PFSK-1 (cell line): ENCODE data around the gene HAUS3.

Experiments used
- FOXP2 ChIP-seq: optimal IDR thresholded peaks from 2 replicates; pipeline ENCODE3; 2011; ENCODE audit warnings: borderline replicate concordance, control low read depth, inconsistent platforms; ENCODE audit not compliant: insufficient read depth; ENCODE audit errors: extremely low read length, extremely low read depth
- POLR2AphosphoS5 ChIP-seq: IDR thresholded peaks from 2 replicates; pipeline ENCODE4 v1.6.1; 2012; ENCODE audit warnings: low read depth, mild to moderate bottlenecking, control low read depth, low read length, moderate library complexity
- SIN3A ChIP-seq: IDR thresholded peaks from 2 replicates; pipeline ENCODE4 v1.6.1; 2012; ENCODE audit warnings: mild to moderate bottlenecking, low read length, moderate library complexity, borderline replicate concordance; ENCODE audit not compliant: insufficient read depth
- TAF1 ChIP-seq: IDR thresholded peaks from 2 replicates; pipeline ENCODE4 v1.6.1; 2012; ENCODE audit warnings: low read length, control low read depth, borderline replicate concordance; ENCODE audit not compliant: insufficient read depth
- TF ChIP-seq, protein P1 (sequence below), 2 experiments: IDR thresholded peaks; 2 replicates each; pipeline versions ENCODE4 v1.6.1 to v1.8.0; 2011 to 2012; ENCODE audit warnings: low read depth in 2 of 2, low read length in 2 of 2, control low read depth in 1 of 2, inconsistent platforms in 1 of 2, mild to moderate bottlenecking in 1 of 2, moderate library complexity in 1 of 2; ENCODE audit not compliant: insufficient read depth in 1 of 2

DNA sequence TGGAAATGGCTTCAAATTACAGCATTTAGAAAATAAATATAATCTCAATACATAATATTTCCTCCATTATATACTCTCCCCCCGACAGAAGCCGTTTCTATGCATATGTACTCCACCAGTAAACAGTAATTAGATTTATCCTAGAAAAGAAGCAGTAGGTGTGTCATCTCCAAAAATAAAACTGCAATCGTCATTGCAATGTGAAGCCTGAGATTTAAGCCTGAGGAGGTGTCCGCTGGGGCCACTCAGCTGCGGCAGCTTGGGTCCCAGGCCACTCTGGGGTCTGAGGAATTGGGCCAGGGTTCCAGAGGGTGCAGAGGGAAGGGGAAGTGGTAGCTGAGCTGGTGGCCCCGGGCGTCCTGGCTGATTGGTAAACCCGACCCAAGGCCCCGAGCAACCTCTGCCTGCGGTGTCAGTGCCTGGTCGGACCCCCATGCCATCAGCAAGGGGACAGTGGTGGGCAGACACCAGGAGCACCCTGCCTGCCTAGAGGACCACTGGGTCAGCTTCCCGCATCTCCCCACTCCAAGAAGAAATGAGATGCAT is 27.8 kb upstream of the HAUS3 start:
- TF ChIP-seq SIN3A (no peak), POLR2AphosphoS5 (no peak), TAF1 (no peak), FOXP2 (no peak)
- TF ChIP-seq, protein P1, sequence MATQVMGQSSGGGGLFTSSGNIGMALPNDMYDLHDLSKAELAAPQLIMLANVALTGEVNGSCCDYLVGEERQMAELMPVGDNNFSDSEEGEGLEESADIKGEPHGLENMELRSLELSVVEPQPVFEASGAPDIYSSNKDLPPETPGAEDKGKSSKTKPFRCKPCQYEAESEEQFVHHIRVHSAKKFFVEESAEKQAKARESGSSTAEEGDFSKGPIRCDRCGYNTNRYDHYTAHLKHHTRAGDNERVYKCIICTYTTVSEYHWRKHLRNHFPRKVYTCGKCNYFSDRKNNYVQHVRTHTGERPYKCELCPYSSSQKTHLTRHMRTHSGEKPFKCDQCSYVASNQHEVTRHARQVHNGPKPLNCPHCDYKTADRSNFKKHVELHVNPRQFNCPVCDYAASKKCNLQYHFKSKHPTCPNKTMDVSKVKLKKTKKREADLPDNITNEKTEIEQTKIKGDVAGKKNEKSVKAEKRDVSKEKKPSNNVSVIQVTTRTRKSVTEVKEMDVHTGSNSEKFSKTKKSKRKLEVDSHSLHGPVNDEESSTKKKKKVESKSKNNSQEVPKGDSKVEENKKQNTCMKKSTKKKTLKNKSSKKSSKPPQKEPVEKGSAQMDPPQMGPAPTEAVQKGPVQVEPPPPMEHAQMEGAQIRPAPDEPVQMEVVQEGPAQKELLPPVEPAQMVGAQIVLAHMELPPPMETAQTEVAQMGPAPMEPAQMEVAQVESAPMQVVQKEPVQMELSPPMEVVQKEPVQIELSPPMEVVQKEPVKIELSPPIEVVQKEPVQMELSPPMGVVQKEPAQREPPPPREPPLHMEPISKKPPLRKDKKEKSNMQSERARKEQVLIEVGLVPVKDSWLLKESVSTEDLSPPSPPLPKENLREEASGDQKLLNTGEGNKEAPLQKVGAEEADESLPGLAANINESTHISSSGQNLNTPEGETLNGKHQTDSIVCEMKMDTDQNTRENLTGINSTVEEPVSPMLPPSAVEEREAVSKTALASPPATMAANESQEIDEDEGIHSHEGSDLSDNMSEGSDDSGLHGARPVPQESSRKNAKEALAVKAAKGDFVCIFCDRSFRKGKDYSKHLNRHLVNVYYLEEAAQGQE (IDR thresholded peaks at IDR 0.05; ENCODE audit: insufficient read depth in 1 of 2, low read depth in 2 of 2, low read length in 2 of 2): no peak
